CD4-positive, alpha-beta T cell treated with Interleukin-10 for 1 hour (primary cell): Measurements from ENCODE around the gene TENT4A.

ENCODE experiments used
- DNase-seq: peaks from one replicate; pipeline ENCODE4 v3.0.0-alpha.2; 2020

TENT4A gene

GRCh38 chr5:6700685-6701355 is 12.4 kb upstream of the TENT4A start:
- no peak for DNase-seq

GRCh38 chr5:6701491-6701890 is 11.7 kb upstream of the TENT4A start:
- DNase-seq: no peak

GRCh38 chr5:6702633-6703032 is 10.6 kb upstream of the TENT4A start:
- no peak for DNase-seq

GRCh38 chr5:6703806-6704205 is 9.4 kb upstream of the TENT4A start:
- no peak for DNase-seq

- DNase-seq: no peak
These were observed 8.8 kb upstream of the TENT4A start for GRCh38 chr5:6704361-6704851.

GRCh38 chr5:6705088-6705487 is 8.1 kb upstream of the TENT4A start:
- DNase-seq: no peak

GRCh38 chr5:6705959-6706358 is 7.3 kb upstream of the TENT4A start:
- DNase-seq: no peak

- no peak for DNase-seq
These were observed 5.4 kb upstream of the TENT4A start for GRCh38 chr5:6707852-6708251.

- no peak for DNase-seq
These were observed 4.4 kb upstream of the TENT4A start for GRCh38 chr5:6708814-6709213.

- DNase-seq: no peak
These were observed 3.2 kb upstream of the TENT4A start for GRCh38 chr5:6710070-6710469.

- no peak for DNase-seq
These were observed 2.5 kb upstream of the TENT4A start for GRCh38 chr5:6710551-6711318.

GRCh38 chr5:6711409-6712141 is 1.7 kb upstream of the TENT4A start:
- no peak for DNase-seq

GRCh38 chr5:6712142-6712576 is 1.1 kb upstream of the TENT4A start:
- peak; percentile 46 for DNase-seq

- peak; percentile 97 for DNase-seq
These were observed 507 bp upstream of the TENT4A start for GRCh38 chr5:6712577-6713273.

- peak; percentile 23 for DNase-seq
These were observed 1.2 kb downstream of the TENT4A start for GRCh38 chr5:6714226-6715041.

GRCh38 chr5:6715271-6715670 is 2.0 kb downstream of the TENT4A start:
- DNase-seq: no peak

GRCh38 chr5:6715758-6716628 is 2.8 kb downstream of the TENT4A start:
- peak; percentile 59 for DNase-seq

GRCh38 chr5:6716629-6717149 is 3.5 kb downstream of the TENT4A start:
- no peak for DNase-seq

GRCh38 chr5:6717247-6717646 is 4.0 kb downstream of the TENT4A start:
- no peak for DNase-seq

- no peak for DNase-seq
These were observed 4.5 kb downstream of the TENT4A start for GRCh38 chr5:6717687-6718086.

GRCh38 chr5:6718161-6718681 is 5.0 kb downstream of the TENT4A start:
- DNase-seq: no peak
